ENCODE results near the gene DBN1.

DNA sequence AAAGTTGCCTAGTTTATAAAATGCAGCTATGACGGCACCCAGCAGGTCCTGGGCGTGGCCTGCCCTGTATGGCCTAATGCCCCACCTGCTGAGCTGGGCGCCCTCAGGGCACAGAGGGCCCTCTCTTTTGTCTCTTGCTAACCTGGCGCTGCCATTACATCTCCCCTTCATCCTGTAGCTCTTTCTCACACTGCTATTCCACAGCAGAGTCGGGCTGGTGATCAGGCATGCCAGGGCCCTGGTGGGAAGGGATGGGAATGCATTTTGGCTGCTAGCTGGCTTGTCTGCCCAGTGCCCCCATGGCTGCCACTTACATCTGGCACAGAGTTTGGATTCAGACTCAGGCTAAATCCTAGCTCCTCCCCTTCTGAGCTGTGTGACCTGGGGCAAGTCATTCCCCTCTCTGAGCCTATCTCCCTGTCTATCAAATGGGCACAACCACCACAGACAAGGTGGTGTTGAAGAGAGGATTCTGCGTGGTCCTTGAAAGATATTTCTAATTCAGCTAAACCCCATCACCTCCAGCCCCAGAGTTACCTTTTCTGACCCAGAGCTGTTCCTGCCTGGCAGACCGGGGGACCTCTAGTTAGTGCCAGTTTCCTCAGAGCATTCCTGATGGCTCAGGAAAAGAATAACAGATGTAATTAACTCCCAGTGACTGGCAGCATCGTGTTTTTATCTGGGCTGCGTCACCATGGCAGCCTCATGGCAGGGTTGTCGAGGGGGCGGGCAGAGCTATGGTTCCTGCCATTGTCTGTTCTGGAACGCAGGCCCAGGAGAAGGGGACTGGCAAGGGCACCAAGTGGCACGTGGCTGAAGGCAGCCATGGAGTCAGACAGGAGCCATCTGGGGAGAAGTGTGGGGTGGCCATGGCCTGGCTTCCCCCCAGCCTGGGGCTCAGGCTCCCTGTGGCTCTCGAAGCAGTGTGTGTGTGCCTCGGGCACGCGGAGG, 20.5 kb downstream of the DBN1 start:
- no peak for TF ChIP-seq CTCF (IDR thresholded peaks at IDR 0.05)
- no peak for TF ChIP-seq POLR2A (IDR thresholded peaks at IDR 0.05)

Measured in adrenal gland (tissue), 5 donors.